ENCODE results near the gene TIMP2.

TIMP2 gene

DNA sequence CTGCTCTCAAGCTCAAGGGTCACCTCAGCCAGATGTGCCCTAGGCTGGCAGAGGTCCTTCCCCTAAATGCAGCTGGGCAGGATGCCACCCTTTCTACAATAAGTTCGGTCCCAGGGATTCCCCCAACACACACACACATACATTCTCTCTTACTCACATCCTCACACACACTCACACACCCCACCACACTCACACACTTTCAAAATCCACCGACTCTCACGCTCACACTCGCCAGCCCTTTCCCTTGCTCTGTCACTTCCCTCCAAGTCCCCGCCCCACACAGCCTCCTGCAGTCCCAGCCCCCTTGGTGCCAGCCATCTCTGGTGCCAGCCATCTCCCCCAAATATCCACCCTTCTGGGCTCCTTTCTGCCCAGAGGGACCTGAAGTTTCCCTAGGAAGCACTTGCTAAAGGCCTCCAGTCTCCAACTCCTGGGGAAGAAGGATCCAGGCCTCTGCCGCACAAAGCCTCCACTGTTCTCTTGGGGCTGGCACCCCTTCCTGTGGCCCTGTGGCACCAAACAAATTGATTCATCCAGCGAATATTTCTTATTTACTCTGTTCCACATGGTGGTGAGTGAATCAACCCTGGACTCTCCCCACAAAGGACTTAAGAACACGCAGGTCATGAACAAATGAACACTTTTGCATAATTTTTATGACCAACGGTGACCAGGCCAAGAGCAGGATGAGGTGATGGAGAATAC lies 80.7 kb downstream of the TIMP2 start:
- Histone ChIP-seq H4K20me1 (ENCODE audit: insufficient read depth) (no peaks in the 10 kb centered on the region), H3K4me1 (ENCODE audit: low read depth, poor library complexity, severe bottlenecking) (peaks cover 22% of the 10 kb centered on the region), H3K4me3 (IDR thresholded peaks at IDR 0.05; ENCODE audit: insufficient read depth, low read depth, low read length) (no peak overlapping the region), H3K27me3 (ENCODE audit: insufficient read depth, low read depth) (no peaks in the 10 kb centered on the region), H2AFZ (ENCODE audit: low read depth) (no peak overlapping the region), H3K27ac (no peak overlapping the region), H3K36me3 (ENCODE audit: insufficient read depth) (no peaks in the 10 kb centered on the region), H3K4me2 (no peak overlapping the region), H3K79me2 (ENCODE audit: insufficient read depth, low read depth) (peaks cover 10% of the 10 kb centered on the region), H3K9ac (no peak overlapping the region)
- TF ChIP-seq, protein P1, sequence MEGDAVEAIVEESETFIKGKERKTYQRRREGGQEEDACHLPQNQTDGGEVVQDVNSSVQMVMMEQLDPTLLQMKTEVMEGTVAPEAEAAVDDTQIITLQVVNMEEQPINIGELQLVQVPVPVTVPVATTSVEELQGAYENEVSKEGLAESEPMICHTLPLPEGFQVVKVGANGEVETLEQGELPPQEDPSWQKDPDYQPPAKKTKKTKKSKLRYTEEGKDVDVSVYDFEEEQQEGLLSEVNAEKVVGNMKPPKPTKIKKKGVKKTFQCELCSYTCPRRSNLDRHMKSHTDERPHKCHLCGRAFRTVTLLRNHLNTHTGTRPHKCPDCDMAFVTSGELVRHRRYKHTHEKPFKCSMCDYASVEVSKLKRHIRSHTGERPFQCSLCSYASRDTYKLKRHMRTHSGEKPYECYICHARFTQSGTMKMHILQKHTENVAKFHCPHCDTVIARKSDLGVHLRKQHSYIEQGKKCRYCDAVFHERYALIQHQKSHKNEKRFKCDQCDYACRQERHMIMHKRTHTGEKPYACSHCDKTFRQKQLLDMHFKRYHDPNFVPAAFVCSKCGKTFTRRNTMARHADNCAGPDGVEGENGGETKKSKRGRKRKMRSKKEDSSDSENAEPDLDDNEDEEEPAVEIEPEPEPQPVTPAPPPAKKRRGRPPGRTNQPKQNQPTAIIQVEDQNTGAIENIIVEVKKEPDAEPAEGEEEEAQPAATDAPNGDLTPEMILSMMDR (conservative IDR thresholded peaks at IDR 0.05; ENCODE audit: low read depth, low read length), result no peak

DNA sequence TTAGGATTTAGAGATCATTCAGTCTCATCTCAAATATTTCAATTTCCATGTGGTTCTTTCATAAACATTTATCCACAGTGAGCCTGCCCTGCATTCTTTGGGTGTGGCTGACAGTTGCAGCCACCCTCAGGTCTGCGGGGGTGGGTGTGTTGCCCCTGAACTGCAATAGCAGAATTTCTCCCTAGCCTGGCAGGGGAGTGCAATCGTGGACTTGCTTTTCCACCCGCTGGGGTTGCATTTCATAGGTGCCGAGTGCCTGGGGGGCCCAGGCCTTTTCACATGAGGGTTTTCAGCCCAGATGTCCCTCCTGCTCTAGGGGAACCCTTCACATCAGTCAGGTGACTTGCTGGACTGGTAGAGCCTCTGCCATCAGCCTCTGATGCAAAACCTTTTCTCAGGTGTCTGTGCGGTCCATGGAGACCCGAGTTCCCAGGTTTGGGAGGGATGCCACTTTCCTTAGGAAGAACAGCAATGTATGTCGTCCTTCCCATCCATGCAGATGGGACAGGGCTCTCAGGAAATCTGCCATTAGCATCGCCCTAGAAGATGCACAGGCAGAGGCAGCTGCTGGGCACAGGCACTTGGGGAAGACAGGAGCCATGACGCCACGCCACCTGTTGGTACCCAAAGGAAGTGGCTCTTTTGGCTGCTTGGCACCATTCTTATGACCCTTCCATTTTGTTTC lies 82.2 kb downstream of the TIMP2 start:
- TF ChIP-seq, protein P1 (conservative IDR thresholded peaks at IDR 0.05; ENCODE audit: low read depth, low read length), result peak; percentile 88
- no peak overlapping the region for H3K27ac ChIP-seq
- peaks cover 8% of the 10 kb centered on the region; the same call in 1 of the 2 replicates for H4K20me1 ChIP-seq (ENCODE audit: insufficient read depth)
- peak overlapping the region; percentile 2; the same call in 1 of the 2 replicates for H3K4me2 ChIP-seq
- peak overlapping the region; percentile 43; the same call in 1 of the 2 replicates for H2AFZ ChIP-seq (ENCODE audit: low read depth)
- H3K4me3 ChIP-seq (IDR thresholded peaks at IDR 0.05; ENCODE audit: insufficient read depth, low read depth, low read length), result no peak overlapping the region
- peaks cover 32% of the 10 kb centered on the region for H3K4me1 ChIP-seq (ENCODE audit: low read depth, poor library complexity, severe bottlenecking)
- H3K27me3 ChIP-seq (ENCODE audit: insufficient read depth, low read depth), result no peaks in the 10 kb centered on the region
- H3K9ac ChIP-seq, result no peak overlapping the region
- H3K79me2 ChIP-seq (ENCODE audit: insufficient read depth, low read depth), result peaks cover 24% of the 10 kb centered on the region
- H3K36me3 ChIP-seq (ENCODE audit: insufficient read depth), result 0 out of 2 replicates have a peak, but pooled peaks cover 5% of the 10 kb centered on the region

DNA sequence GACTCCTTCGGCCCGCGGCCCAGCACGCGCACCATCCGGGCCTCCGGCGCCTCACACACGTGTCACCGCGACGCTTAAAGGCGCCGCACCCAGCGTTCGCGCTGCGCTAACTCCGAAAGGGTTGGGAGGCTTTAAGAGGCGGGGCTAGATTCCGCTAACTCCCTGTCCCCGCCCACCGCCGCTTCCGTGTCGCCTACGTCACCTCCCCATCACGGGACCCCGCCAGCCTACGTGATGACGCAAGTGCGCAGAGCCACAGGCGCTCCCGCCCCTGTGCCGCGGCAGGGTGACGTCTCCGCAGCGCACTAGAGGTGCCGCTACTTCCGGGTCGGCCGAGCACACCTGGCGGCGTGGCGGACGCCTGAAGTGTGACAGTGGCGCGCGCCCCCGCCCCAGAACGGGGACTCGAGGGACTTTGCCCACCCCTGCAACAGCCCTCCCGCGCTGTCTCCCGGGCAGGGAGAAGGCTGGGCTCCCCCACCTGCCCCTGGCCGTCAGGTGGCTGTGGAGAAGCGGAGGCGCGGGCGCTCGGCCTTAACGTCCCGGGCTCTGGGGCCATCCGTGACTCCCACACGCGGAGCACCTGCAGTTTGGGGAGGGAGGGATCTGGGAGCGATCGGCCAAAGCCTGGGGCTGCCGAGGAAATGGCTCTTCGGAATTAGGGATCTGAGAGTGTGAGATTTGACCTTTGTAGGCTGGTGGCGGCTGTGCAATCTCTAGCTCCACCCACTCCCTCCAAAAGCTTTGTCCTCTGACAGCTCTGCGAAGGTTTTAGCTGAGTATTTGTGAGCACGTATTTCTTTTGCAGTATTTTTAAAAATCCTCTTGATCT lies 84.2 kb downstream of the TIMP2 start, which contains the start of gene USP36:
Gene USP36 (minus strand): TSS at position 35 of the 832 bp plus-strand sequence. CDS start 4,451 bp downstream, outside the sequence.
- H3K36me3 ChIP-seq (ENCODE audit: insufficient read depth), result peaks cover 20% of the 10 kb centered on the region; the same call in 1 of the 2 replicates
- TF ChIP-seq, protein P1 (conservative IDR thresholded peaks at IDR 0.05; ENCODE audit: low read depth, low read length), result no peak
- H3K79me2 ChIP-seq (ENCODE audit: insufficient read depth, low read depth), result peaks cover 45% of the 10 kb centered on the region
- no peaks in the 10 kb centered on the region for H3K27me3 ChIP-seq (ENCODE audit: insufficient read depth, low read depth)
- peak within 1 kb of the TSS; percentile 71 for H3K4me2 ChIP-seq
- peak within 1 kb of the TSS; percentile 63 for H2AFZ ChIP-seq (ENCODE audit: low read depth)
- peaks cover 10% of the 10 kb centered on the region; the same call in 1 of the 2 replicates for H4K20me1 ChIP-seq (ENCODE audit: insufficient read depth)
- peaks cover 35% of the 10 kb centered on the region for H3K4me1 ChIP-seq (ENCODE audit: low read depth, poor library complexity, severe bottlenecking)
- peak within 1 kb of the TSS; percentile 98 for H3K9ac ChIP-seq
- peak within 1 kb of the TSS; percentile 29 for H3K4me3 ChIP-seq (IDR thresholded peaks at IDR 0.05; ENCODE audit: insufficient read depth, low read depth, low read length)
- peak within 1 kb of the TSS; percentile 92 for H3K27ac ChIP-seq

DNA sequence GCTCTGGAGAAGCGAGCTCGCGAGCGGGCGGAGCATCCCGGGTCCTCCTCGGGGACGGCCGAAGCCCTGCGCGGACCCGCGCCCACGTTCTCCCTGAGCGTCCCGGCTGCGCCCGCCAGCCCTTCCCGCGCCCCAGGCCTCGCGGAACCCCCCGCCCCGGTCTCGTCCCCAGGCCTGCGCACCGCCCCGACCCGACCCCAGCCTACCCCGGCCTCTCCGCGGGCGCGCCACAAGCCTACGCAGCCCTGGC lies 84.7 kb downstream of the TIMP2 start:
- no peak overlapping the region for H3K4me3 ChIP-seq (IDR thresholded peaks at IDR 0.05; ENCODE audit: insufficient read depth, low read depth, low read length)

More for the DNA sequence above, 84.7 kb downstream of the TIMP2 start:
- Histone ChIP-seq H3K4me1 (ENCODE audit: low read depth, poor library complexity, severe bottlenecking) (peaks cover 35% of the 10 kb centered on the region), H3K27me3 (ENCODE audit: insufficient read depth, low read depth) (no peaks in the 10 kb centered on the region), H4K20me1 (ENCODE audit: insufficient read depth) (peaks cover 10% of the 10 kb centered on the region; the same call in 1 of the 2 replicates), H3K9ac (peak overlapping the region; percentile 98), H3K27ac (peak overlapping the region; percentile 92), H3K4me2 (peak overlapping the region; percentile 71; the same call in 1 of the 2 replicates), H3K36me3 (ENCODE audit: insufficient read depth) (peaks cover 25% of the 10 kb centered on the region; the same call in 1 of the 2 replicates), H3K79me2 (ENCODE audit: insufficient read depth, low read depth) (peaks cover 48% of the 10 kb centered on the region), H2AFZ (ENCODE audit: low read depth) (peak overlapping the region; percentile 31; the same call in 1 of the 2 replicates)
- TF ChIP-seq, protein P1 (conservative IDR thresholded peaks at IDR 0.05; ENCODE audit: low read depth, low read length), result no peak

All from KMS-11 (cell line).